Activated CD4-positive, alpha-beta T cell treated with anti-CD3 and anti-CD28 coated beads, Interleukin-2, amount 50 U/mL, for 4 hours (primary cell): Measurements from ENCODE around the gene RPRML.
A peak's percentile ranks its signal among the peaks of the same experiment; 100 is the strongest.
"Not testable (repeated sequence)": the region's sequence is repeated elsewhere in the genome, so short reads cannot be mapped to it uniquely, and the experiment has no call there.

Experiments used
- DNase-seq, 2 experiments: peaks; one replicate each; pipeline ENCODE4 v3.0.0-alpha.2; 2020

RPRML gene

GRCh38 chr17:46979147-46979863, at the start of gene RPRML:
Gene RPRML (minus strand): TSS chr17:46979253. CDS start chr17:46979007, 246 bp downstream.
- peak in 1 of 2 experiments; percentile 2 for DNase-seq

GRCh38 chr17:47016966-47017365, 37.9 kb upstream of the RPRML start:
- not testable (repeated sequence) for DNase-seq

- no peak for DNase-seq
Measured at GRCh38 chr17:47013341-47013740, 34.3 kb upstream of the RPRML start.

GRCh38 chr17:47012457-47012856, 33.4 kb upstream of the RPRML start:
- DNase-seq, result no peak

- DNase-seq, result no peak
Measured at GRCh38 chr17:47009759-47010594, 30.9 kb upstream of the RPRML start.

GRCh38 chr17:47004906-47005305, 25.9 kb upstream of the RPRML start:
- no peak for DNase-seq

- DNase-seq, result not testable (repeated sequence)
Measured at GRCh38 chr17:47003864-47004263, 24.8 kb upstream of the RPRML start.

GRCh38 chr17:46995841-46996571, 17.0 kb upstream of the RPRML start:
- DNase-seq, result no peak

- no peak for DNase-seq
Measured at GRCh38 chr17:46994993-46995392, 15.9 kb upstream of the RPRML start.

- no peak for DNase-seq
Measured at GRCh38 chr17:46991617-46992016, 12.6 kb upstream of the RPRML start.

GRCh38 chr17:46989637-46990431, 10.8 kb upstream of the RPRML start:
- DNase-seq, result no peak

GRCh38 chr17:46987927-46988326, 8.9 kb upstream of the RPRML start:
- not testable (repeated sequence) for DNase-seq

GRCh38 chr17:46986366-46986765, 7.3 kb upstream of the RPRML start:
- DNase-seq, result no peak

GRCh38 chr17:46984892-46985291, 5.8 kb upstream of the RPRML start:
- DNase-seq, result no peak

GRCh38 chr17:46984341-46984740, 5.3 kb upstream of the RPRML start:
- no peak for DNase-seq

- no peak for DNase-seq
Measured at GRCh38 chr17:46983782-46984181, 4.7 kb upstream of the RPRML start.

- DNase-seq, result no peak
Measured at GRCh38 chr17:46982577-46982976, 3.5 kb upstream of the RPRML start.

GRCh38 chr17:46978489-46979146, 435 bp downstream of the RPRML start:
- DNase-seq, result no peak

- no peak for DNase-seq
Measured at GRCh38 chr17:46977750-46978488, 1.1 kb downstream of the RPRML start.

- DNase-seq, result no peak
Measured at GRCh38 chr17:46977348-46977747, 1.7 kb downstream of the RPRML start.

GRCh38 chr17:46976626-46977270, 2.3 kb downstream of the RPRML start:
- DNase-seq, result no peak
